GM12891 (cell line): ENCODE results near the gene SLC37A1.

Source experiments
- PAX5 ChIP-seq: IDR thresholded peaks from 2 replicates; pipeline ENCODE4 v1.6.1; 2011; ENCODE audit warnings: low read length, moderate library complexity, mild to moderate bottlenecking; ENCODE audit not compliant: insufficient read depth, severe bottlenecking
- POLR2A ChIP-seq: IDR thresholded peaks from 2 replicates; pipeline ENCODE4 v1.6.1; 2011; ENCODE audit warnings: low read depth, low read length, control low read depth

GRCh38 chr21:42550817-42551216 is 37.2 kb downstream of the SLC37A1 start:
- TF ChIP-seq POLR2A (no peak), PAX5 (no peak)
